Measurements from ENCODE around the gene TNFRSF8. TPM values are rescaled to one million over a fixed set of nuclear protein-coding genes. Genes with fewer than 3 reads are reported as not detected.
"Not testable (repeated sequence)": the region's sequence is repeated elsewhere in the genome, so short reads cannot be mapped to it uniquely, and the experiment has no call there.

TNFRSF8 gene
- total RNA-seq, 1 donor from 2014 or later, result not detected

DNA sequence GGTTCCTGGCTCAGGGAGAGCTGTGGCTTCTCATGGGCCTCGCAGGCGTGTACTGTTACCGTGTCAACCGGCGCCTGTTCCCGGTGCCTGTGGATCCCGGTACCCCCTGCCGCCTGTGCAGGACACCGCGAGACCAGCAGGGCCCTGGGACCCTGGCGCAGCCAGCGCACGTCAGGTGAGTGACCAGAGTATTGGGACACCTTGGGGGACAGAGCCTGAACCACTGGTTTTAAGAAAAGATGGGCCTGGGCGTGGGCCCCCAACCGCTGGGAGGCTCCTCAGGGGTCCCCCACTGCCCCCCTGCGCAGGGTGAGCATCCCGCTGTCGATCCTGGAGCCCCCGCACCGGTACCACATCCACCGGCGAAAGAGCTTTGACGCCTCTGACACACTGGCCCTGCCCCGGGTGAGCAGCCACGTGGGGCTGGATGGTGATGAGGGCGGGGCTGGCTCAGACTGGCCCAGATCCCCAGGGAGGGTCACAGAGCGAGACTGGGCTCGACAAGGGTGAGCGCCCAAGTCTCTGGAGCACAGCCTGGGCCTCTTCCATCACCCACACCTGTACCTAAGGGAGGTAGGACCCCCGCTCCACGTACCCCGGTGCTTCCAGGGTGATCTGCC, 33.3 kb upstream of the TNFRSF8 start:
- FAIRE-seq (no peak), DNase-seq (ENCODE audit: low read depth) (no peak)
- Histone ChIP-seq H3K36me3 (ENCODE audit: control insufficient read depth, insufficient read depth, low read length) (peaks cover 16% of the 10 kb centered on the region), H3K4me3 (ENCODE audit: low read depth, low read length) (no peak overlapping the region), H3K27me3 (ENCODE audit: control insufficient read depth, insufficient read depth, low read length) (no peaks in the 10 kb centered on the region)
- TF ChIP-seq, protein P1, sequence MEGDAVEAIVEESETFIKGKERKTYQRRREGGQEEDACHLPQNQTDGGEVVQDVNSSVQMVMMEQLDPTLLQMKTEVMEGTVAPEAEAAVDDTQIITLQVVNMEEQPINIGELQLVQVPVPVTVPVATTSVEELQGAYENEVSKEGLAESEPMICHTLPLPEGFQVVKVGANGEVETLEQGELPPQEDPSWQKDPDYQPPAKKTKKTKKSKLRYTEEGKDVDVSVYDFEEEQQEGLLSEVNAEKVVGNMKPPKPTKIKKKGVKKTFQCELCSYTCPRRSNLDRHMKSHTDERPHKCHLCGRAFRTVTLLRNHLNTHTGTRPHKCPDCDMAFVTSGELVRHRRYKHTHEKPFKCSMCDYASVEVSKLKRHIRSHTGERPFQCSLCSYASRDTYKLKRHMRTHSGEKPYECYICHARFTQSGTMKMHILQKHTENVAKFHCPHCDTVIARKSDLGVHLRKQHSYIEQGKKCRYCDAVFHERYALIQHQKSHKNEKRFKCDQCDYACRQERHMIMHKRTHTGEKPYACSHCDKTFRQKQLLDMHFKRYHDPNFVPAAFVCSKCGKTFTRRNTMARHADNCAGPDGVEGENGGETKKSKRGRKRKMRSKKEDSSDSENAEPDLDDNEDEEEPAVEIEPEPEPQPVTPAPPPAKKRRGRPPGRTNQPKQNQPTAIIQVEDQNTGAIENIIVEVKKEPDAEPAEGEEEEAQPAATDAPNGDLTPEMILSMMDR (IDR thresholded peaks at IDR 0.05; ENCODE audit: insufficient read depth, low read length, severe bottlenecking), result no peak

DNA sequence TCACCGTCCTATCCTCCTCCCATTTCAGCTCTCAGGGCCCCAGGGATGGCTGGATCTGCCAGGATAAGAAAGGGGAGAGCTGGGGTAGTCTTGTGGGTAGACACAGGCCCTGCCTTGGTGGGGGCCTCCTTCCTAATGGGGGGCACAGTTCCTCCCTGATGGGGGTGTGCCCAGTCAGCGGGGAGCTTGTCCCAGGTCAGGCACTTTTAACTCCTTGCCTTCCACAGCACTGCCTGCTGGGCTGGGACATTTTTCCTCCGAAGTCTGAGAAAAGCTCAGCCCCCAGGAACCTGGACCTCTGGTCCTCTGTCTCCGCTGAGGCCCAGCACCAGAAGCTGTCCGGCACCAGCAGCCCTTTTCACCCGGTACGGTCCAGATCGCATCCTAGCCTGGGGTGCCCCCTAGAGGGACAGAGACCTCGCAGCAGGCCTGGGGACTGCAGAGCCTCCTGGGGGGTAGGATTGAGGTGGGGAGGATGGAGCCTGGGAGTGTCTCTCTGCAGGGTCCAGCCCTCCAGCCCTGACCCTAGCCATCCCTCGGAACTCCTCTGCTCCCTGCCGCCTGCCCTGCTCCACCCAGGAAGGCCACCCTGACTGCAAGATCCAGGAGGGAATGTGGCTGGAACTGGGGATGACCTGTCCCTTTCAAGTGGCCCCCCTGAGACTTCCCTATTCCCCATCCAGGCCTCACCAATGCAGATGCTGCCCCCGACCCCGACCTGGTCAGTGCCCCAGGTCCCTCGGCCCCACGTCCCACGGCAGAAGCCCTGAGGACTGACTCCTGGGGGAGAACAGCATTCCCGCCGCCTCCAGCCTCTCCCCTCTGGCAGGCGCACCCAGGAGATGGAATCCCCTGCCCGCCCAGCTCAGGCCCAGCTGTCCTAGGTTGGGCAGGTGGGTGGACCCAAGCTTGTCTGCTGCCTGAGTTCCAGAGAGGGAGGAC, 31.8 kb upstream of the TNFRSF8 start:
- TF ChIP-seq, protein P1 (IDR thresholded peaks at IDR 0.05; ENCODE audit: insufficient read depth, low read length, severe bottlenecking), result peak; percentile 52
- Histone ChIP-seq H3K36me3 (ENCODE audit: control insufficient read depth, insufficient read depth, low read length) (peaks cover 15% of the 10 kb centered on the region), H3K27me3 (ENCODE audit: control insufficient read depth, insufficient read depth, low read length) (no peaks in the 10 kb centered on the region), H3K4me3 (ENCODE audit: low read depth, low read length) (no peak overlapping the region)
- no peak for FAIRE-seq
- peak; percentile 18 for DNase-seq (ENCODE audit: low read depth)

GRCh38 chr1:12032161-12032621, 30.9 kb upstream of the TNFRSF8 start:
- DNase-seq (ENCODE audit: low read depth) (no peak), FAIRE-seq (no peak)
- Histone ChIP-seq H3K27me3 (ENCODE audit: control insufficient read depth, insufficient read depth, low read length) (no peaks in the 10 kb centered on the region), H3K4me3 (ENCODE audit: low read depth, low read length) (no peak overlapping the region), H3K36me3 (ENCODE audit: control insufficient read depth, insufficient read depth, low read length) (peaks cover 14% of the 10 kb centered on the region)
- TF ChIP-seq, protein P1 (IDR thresholded peaks at IDR 0.05; ENCODE audit: insufficient read depth, low read length, severe bottlenecking), result no peak

DNA sequence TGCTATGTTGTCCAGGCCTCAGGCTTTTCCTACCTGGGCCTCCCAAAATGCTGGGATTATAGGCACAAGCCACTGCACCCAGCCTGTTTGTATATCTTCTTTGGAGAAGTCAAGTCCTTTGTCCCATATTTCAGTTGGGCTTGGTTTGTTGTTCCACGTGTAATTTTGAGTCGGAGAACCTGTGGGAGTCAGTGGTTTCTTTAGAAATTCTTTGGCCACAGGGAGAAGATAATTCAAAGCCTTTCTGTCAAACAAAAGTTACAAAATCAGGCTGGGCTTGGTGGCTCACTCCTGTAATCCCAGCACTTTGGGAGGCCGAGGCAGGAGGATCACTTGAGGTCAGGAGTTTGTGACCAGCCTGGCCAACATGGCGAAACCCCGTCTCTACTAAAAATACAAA, 29.7 kb upstream of the TNFRSF8 start:
- peaks cover 12% of the 10 kb centered on the region for H3K36me3 ChIP-seq (ENCODE audit: control insufficient read depth, insufficient read depth, low read length)
- not testable (repeated sequence) for H3K27me3 ChIP-seq (ENCODE audit: control insufficient read depth, insufficient read depth, low read length); DNase-seq (ENCODE audit: low read depth); FAIRE-seq; H3K4me3 ChIP-seq (ENCODE audit: low read depth, low read length)

- no peak for FAIRE-seq
- Histone ChIP-seq H3K27me3 (ENCODE audit: control insufficient read depth, insufficient read depth, low read length) (no peaks in the 10 kb centered on the region), H3K36me3 (ENCODE audit: control insufficient read depth, insufficient read depth, low read length) (peaks cover 11% of the 10 kb centered on the region), H3K4me3 (ENCODE audit: low read depth, low read length) (no peak overlapping the region)
- no peak for DNase-seq (ENCODE audit: low read depth)
- TF ChIP-seq, protein P1 (IDR thresholded peaks at IDR 0.05; ENCODE audit: insufficient read depth, low read length, severe bottlenecking), result no peak
These were observed 28.7 kb upstream of the TNFRSF8 start for GRCh38 chr1:12034381-12034801.

DNA sequence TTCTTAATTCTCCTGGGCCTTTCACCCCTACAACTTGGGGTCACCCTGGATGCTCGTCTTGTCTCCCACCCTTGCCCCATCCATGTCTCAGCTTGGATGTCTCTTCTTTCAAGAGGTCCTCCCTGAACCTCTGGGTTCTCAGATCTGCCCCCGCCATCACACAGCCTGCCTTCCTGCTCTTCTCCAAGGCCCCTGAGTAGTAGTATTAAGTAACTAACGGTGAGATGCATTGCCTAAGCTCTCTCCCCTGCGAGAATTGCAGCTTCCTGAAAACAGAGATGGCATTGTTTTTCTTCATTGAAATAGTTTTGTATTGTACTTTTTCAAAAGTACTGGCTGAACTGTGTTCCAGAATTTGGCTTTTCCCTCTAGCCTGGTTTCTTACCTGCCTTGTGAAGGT, 27.8 kb upstream of the TNFRSF8 start:
- H3K4me3 ChIP-seq (ENCODE audit: low read depth, low read length), result no peak overlapping the region
- DNase-seq (ENCODE audit: low read depth) (no peak), FAIRE-seq (no peak)
- H3K36me3 ChIP-seq (ENCODE audit: control insufficient read depth, insufficient read depth, low read length), result peaks cover 5% of the 10 kb centered on the region
- TF ChIP-seq, protein P1 (IDR thresholded peaks at IDR 0.05; ENCODE audit: insufficient read depth, low read length, severe bottlenecking), result no peak
- no peaks in the 10 kb centered on the region for H3K27me3 ChIP-seq (ENCODE audit: control insufficient read depth, insufficient read depth, low read length)
